Measurements from ENCODE around the gene TMTC1. TPM values are rescaled to one million over a fixed set of nuclear protein-coding genes. Genes with fewer than 3 reads are reported as not detected.

The TMTC1 gene
- total and polyA plus RNA-seq, 2 of the 8 experiments (the other 6 are each of a cell fraction or from before 2014, with no cell fraction given), result 15.4 to 20.8 TPM

DNA sequence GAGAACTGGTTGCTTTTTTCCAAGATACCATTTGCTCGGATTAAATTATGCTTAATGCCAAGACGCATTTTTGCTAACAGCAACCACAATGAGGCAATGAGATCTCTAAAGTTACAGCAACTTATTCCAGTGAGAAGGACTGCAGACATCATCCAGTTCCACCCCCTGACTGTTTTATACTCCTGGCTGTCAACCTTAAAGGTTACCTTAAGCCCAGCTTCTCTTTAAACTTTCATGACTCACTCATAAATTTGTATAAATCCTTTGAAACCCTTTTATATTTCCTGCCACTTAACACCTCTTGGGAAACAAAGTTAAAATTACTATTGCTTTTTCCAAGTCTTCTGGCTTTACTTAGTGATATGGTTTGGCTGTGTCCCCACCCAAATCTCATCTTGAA lies 80.2 kb downstream of the TMTC1 start:
- H2BK12ac ChIP-seq (ENCODE audit: low read depth, low read length), result no peak overlapping the region
- H3K18ac ChIP-seq (ENCODE audit: extremely low read depth, low read length), result no peak overlapping the region
- no peak overlapping the region for H3K4ac ChIP-seq (replicated peaks; ENCODE audit: insufficient read length, low read depth, low read length)
- WGBS, 2 experiments (ENCODE audit: extremely low coverage in 1 of 2, insufficient coverage in 1 of 2, insufficient read length in 1 of 2, insufficient replicate concordance in 2 of 2, low coverage in 1 of 2, low lambda C conversion rate in 2 of 2, missing lambda C conversion rate in 1 of 2), result 94% methylated on average over 2 of the region's 2 CpGs; no CpG with 5 or more reads in 1 of the 2 experiments
- H3K27ac ChIP-seq (ENCODE audit: low read depth, low read length), result no peak overlapping the region
- no peak overlapping the region for H4K8ac ChIP-seq (ENCODE audit: extremely low read depth, insufficient read depth, low read length)
- H2BK120ac ChIP-seq (replicated peaks; ENCODE audit: low read depth, low read length), result no peak overlapping the region
- peaks cover 0 to 5% (median 4%) of the 10 kb centered on the region in 4 experiments; a peak in 3 of 7 replicates for H3K4me1 ChIP-seq (replicated peaks in 1 of 4; ENCODE audit: control insufficient read depth in 3 of 4, insufficient read depth in 4 of 4, low read length in 3 of 4)
- H4K91ac ChIP-seq (replicated peaks; ENCODE audit: insufficient read length, low read length), result no peak overlapping the region
- no peak overlapping the region for H3K14ac ChIP-seq (ENCODE audit: insufficient read length)
- no peak overlapping the region for H2BK15ac ChIP-seq (ENCODE audit: low read length)
- H3K4me2 ChIP-seq (ENCODE audit: insufficient read depth in 1 of 2, low read depth in 2 of 2, low read length in 2 of 2), result no peak overlapping the region
- no peaks in the 10 kb centered on the region; the same call in 1 of the 2 replicates for H3K79me1 ChIP-seq (ENCODE audit: low read depth, low read length)
- no peak overlapping the region for H3K23ac ChIP-seq (ENCODE audit: insufficient read length)
- no peak overlapping the region for H2AK5ac ChIP-seq (ENCODE audit: low read depth, low read length)
- peaks cover 0 to 2% (median 0%) of the 10 kb centered on the region in 4 experiments; a peak in 1 of 8 replicates for H3K36me3 ChIP-seq (ENCODE audit: control insufficient read depth in 2 of 4, insufficient read depth in 4 of 4, low read length in 3 of 4)
- POLR2A ChIA-PET (ENCODE audit: partially characterized antibody), result no interaction called here
- FAIRE-seq (no peak), DNase-seq (ENCODE audit: low read depth in 1 of 2, low spot score in 2 of 2) (no peak)
- H3K4me3 ChIP-seq (ENCODE audit: extremely low read depth in 1 of 4, insufficient read depth in 2 of 4, low read depth in 3 of 4, low read length in 4 of 4), result no peak overlapping the region
- no peaks in the 10 kb centered on the region for H4K20me1 ChIP-seq (replicated peaks in 1 of 2; ENCODE audit: control insufficient read depth in 1 of 2, insufficient read depth in 2 of 2, low read length in 2 of 2)
- no peaks in the 10 kb centered on the region for H3K79me2 ChIP-seq (ENCODE audit: control insufficient read depth in 1 of 2, insufficient read depth in 2 of 2, low read length in 2 of 2)
- no peak overlapping the region for H4K5ac ChIP-seq (ENCODE audit: insufficient read length, low read depth, low read length)
- H2BK5ac ChIP-seq (ENCODE audit: low read depth, low read length), result no peak overlapping the region
- H3K9ac ChIP-seq (replicated peaks in 1 of 4; ENCODE audit: extremely low read depth in 1 of 4, low read depth in 3 of 4, low read length in 3 of 4), result no peak overlapping the region
- no peak overlapping the region for H2BK20ac ChIP-seq (ENCODE audit: low read length)
- H3K9me3 ChIP-seq (ENCODE audit: insufficient read depth in 2 of 2, low read depth in 1 of 2, low read length in 1 of 2), result no peaks in the 10 kb centered on the region
- no peak overlapping the region for H2AFZ ChIP-seq (ENCODE audit: low read length)
- no peaks in the 10 kb centered on the region for H3K27me3 ChIP-seq (replicated peaks in 1 of 4; ENCODE audit: control insufficient read depth in 3 of 4, extremely low read depth in 1 of 4, insufficient read depth in 3 of 4, low read length in 3 of 4)
- no peaks in the 10 kb centered on the region for H3K23me2 ChIP-seq (ENCODE audit: low read depth, low read length)
- no peak overlapping the region for H3K56ac ChIP-seq (replicated peaks; ENCODE audit: insufficient read length, low read depth, low read length)
- CTCF ChIA-PET (ENCODE audit: partially characterized antibody), result interaction anchor here (1.0 to 1.4 kb wide), 2 partner anchors 9 to 186 kb away, joined by 3 to 4 read pairs; no protein-coding TSS in a partner anchor
- TF ChIP-seq EGR1 (IDR thresholded peaks at IDR 0.05; ENCODE audit: borderline replicate concordance, low read depth, low read length) (no peak), JUN (IDR thresholded peaks at IDR 0.05; ENCODE audit: low read depth, low read length) (no peak), CHD1 (IDR thresholded peaks at IDR 0.05; ENCODE audit: low read depth, low read length) (no peak), ZNF274 (IDR thresholded peaks at IDR 0.05; ENCODE audit: borderline replicate concordance, extremely low read depth, low read length) (no peak), SP4 (IDR thresholded peaks at IDR 0.05; ENCODE audit: low read length) (no peak), PHF8 (conservative IDR thresholded peaks at IDR 0.05; ENCODE audit: low read depth, low read length) (no peak)
- TF ChIP-seq, protein P1, sequence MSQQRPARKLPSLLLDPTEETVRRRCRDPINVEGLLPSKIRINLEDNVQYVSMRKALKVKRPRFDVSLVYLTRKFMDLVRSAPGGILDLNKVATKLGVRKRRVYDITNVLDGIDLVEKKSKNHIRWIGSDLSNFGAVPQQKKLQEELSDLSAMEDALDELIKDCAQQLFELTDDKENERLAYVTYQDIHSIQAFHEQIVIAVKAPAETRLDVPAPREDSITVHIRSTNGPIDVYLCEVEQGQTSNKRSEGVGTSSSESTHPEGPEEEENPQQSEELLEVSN (IDR thresholded peaks at IDR 0.05), result no peak
- TF ChIP-seq, protein P2, sequence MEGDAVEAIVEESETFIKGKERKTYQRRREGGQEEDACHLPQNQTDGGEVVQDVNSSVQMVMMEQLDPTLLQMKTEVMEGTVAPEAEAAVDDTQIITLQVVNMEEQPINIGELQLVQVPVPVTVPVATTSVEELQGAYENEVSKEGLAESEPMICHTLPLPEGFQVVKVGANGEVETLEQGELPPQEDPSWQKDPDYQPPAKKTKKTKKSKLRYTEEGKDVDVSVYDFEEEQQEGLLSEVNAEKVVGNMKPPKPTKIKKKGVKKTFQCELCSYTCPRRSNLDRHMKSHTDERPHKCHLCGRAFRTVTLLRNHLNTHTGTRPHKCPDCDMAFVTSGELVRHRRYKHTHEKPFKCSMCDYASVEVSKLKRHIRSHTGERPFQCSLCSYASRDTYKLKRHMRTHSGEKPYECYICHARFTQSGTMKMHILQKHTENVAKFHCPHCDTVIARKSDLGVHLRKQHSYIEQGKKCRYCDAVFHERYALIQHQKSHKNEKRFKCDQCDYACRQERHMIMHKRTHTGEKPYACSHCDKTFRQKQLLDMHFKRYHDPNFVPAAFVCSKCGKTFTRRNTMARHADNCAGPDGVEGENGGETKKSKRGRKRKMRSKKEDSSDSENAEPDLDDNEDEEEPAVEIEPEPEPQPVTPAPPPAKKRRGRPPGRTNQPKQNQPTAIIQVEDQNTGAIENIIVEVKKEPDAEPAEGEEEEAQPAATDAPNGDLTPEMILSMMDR (IDR thresholded peaks at IDR 0.05; ENCODE audit: control extremely low read depth in 1 of 3, insufficient read depth in 1 of 3, low read depth in 1 of 3, low read length in 3 of 3), result no peak
- TF ChIP-seq, protein P3, sequence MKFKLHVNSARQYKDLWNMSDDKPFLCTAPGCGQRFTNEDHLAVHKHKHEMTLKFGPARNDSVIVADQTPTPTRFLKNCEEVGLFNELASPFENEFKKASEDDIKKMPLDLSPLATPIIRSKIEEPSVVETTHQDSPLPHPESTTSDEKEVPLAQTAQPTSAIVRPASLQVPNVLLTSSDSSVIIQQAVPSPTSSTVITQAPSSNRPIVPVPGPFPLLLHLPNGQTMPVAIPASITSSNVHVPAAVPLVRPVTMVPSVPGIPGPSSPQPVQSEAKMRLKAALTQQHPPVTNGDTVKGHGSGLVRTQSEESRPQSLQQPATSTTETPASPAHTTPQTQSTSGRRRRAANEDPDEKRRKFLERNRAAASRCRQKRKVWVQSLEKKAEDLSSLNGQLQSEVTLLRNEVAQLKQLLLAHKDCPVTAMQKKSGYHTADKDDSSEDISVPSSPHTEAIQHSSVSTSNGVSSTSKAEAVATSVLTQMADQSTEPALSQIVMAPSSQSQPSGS (IDR thresholded peaks at IDR 0.05; ENCODE audit: low read length), result no peak
